HCT116 (cell line): Measurements from ENCODE around the gene SLC1A1.

ENCODE experiments used
- CEBPB ChIP-seq: IDR thresholded peaks from 2 replicates; pipeline ENCODE4 v1.6.1; 2012; ENCODE audit warnings: low read depth
- ELF1 ChIP-seq: IDR thresholded peaks from 2 replicates; pipeline ENCODE4 v1.6.1; 2012; ENCODE audit warnings: low read depth, borderline replicate concordance
- EZH2phosphoT487 ChIP-seq: fragments of 200-600 bp; IDR thresholded peaks from 2 replicates; pipeline ENCODE4 v1.6.1; 2018; ENCODE audit warnings: antibody characterized with exemption, borderline replicate concordance
- FOSL1 ChIP-seq: IDR thresholded peaks from 2 replicates; pipeline ENCODE4 v1.6.1; 2012; ENCODE audit warnings: low read depth
- POLR2A ChIP-seq: IDR thresholded peaks from 2 replicates; pipeline ENCODE4 v1.7.0; 2011; ENCODE audit warnings: borderline replicate concordance; ENCODE audit not compliant: insufficient read depth, insufficient read length; ENCODE audit errors: extremely low read depth
- POLR2AphosphoS5 ChIP-seq: IDR thresholded peaks from 2 replicates; pipeline ENCODE4 v1.6.1; 2011; ENCODE audit warnings: mild to moderate bottlenecking, low read depth, low read length, moderate library complexity
- RAD21 ChIP-seq: IDR thresholded peaks from 2 replicates; pipeline ENCODE4 v1.6.1; 2012; ENCODE audit warnings: low read depth, mild to moderate bottlenecking
- SP1 ChIP-seq: IDR thresholded peaks from 2 replicates; pipeline ENCODE4 v1.6.1; 2012; ENCODE audit warnings: low read depth
- YY1 ChIP-seq: IDR thresholded peaks from 2 replicates; pipeline ENCODE4 v1.6.1; 2011; ENCODE audit warnings: low read length, low read depth, moderate library complexity, mild to moderate bottlenecking; ENCODE audit not compliant: insufficient replicate concordance; ENCODE audit errors: extremely low read depth
- ZFX ChIP-seq: fragments of 450-650 bp; IDR thresholded peaks from 2 replicates; pipeline ENCODE4 v1.6.1; 2017
- TF ChIP-seq, protein P1 (sequence below), 3 experiments: fragments of 200-600 bp in 1 of 3; sonication (generic) in 1 of 3; IDR thresholded peaks in 2 of 3; conservative IDR thresholded peaks in 1 of 3; 2 replicates each; pipeline ENCODE4 v1.5.1; 2012 to 2017; ENCODE audit warnings: low read depth in 2 of 3, low read length in 2 of 3, antibody characterized with exemption in 1 of 3, borderline replicate concordance in 1 of 3, control low read depth in 1 of 3, mild to moderate bottlenecking in 1 of 3, mixed read lengths in 1 of 3, mixed run types in 1 of 3, moderate library complexity in 1 of 3; ENCODE audit not compliant: insufficient read depth in 1 of 3
- TF ChIP-seq, protein P2 (sequence below): IDR thresholded peaks from 2 replicates; pipeline ENCODE4 v1.6.1; 2012
- TF ChIP-seq, protein P3 (sequence below): IDR thresholded peaks from 2 replicates; pipeline ENCODE4 v1.6.1; 2012; ENCODE audit warnings: low read depth
- TF ChIP-seq, protein P4 (sequence below): IDR thresholded peaks from 2 replicates; pipeline ENCODE4 v1.6.1; 2012

DNA sequence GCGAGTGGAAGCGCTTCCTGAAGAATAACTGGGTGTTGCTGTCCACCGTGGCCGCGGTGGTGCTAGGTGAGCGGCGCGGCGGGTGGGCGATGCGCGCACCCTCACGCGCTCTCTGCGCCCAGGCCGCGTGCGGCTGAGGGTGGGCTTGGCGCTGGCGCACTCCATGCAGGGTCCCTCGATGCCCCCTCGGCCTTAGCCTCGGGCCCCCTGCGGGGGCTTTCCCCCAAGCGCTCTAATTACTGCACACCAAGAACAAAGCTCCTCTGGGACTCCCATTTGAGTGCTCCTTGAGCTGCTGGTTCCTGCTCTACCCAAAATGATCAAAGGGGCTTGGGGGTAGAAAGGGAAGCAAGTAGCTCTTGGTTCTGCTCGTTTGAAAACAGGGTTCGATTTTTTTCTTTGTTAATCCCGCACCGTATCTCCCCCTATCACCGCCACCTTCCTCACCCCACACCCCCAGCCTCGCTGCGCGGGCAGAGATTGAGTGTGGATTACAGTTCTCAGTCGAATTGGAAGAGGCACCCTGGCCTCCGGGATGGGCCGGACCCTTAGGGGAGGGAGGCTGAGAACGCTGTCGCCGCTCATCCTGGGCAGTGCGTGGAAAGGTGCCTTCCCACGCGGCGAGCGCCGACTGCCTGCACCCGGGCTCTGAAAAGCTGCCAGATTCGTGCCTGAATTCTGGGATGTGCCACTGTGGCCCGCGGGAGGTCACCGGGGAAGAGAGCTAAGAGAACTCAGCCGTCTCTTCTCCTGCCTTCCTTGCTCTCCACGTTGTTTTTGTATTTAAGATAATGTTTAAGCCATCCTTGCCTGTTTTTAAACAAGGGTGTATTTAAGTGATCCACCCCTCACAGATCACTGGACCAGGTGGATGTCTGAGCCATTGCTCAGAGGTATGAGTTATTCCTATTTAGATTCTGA lies 697 bp downstream of the SLC1A1 start:
- TF ChIP-seq, protein P1, sequence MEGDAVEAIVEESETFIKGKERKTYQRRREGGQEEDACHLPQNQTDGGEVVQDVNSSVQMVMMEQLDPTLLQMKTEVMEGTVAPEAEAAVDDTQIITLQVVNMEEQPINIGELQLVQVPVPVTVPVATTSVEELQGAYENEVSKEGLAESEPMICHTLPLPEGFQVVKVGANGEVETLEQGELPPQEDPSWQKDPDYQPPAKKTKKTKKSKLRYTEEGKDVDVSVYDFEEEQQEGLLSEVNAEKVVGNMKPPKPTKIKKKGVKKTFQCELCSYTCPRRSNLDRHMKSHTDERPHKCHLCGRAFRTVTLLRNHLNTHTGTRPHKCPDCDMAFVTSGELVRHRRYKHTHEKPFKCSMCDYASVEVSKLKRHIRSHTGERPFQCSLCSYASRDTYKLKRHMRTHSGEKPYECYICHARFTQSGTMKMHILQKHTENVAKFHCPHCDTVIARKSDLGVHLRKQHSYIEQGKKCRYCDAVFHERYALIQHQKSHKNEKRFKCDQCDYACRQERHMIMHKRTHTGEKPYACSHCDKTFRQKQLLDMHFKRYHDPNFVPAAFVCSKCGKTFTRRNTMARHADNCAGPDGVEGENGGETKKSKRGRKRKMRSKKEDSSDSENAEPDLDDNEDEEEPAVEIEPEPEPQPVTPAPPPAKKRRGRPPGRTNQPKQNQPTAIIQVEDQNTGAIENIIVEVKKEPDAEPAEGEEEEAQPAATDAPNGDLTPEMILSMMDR (IDR thresholded peaks at IDR 0.05 in 2 of 3, conservative IDR thresholded peaks at IDR 0.05 in 1 of 3; ENCODE audit: borderline replicate concordance in 1 of 3, insufficient read depth in 1 of 3, low read depth in 2 of 3, low read length in 2 of 3), result no peak
- TF ChIP-seq POLR2A, result no peak
- TF ChIP-seq ELF1, result no peak
- TF ChIP-seq CEBPB, result no peak
- TF ChIP-seq EZH2phosphoT487, result no peak
- no peak for TF ChIP-seq POLR2AphosphoS5
- no peak for TF ChIP-seq FOSL1
- TF ChIP-seq, protein P2, sequence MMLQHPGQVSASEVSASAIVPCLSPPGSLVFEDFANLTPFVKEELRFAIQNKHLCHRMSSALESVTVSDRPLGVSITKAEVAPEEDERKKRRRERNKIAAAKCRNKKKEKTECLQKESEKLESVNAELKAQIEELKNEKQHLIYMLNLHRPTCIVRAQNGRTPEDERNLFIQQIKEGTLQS, result no peak
- TF ChIP-seq SP1, result no peak
- TF ChIP-seq, protein P3, sequence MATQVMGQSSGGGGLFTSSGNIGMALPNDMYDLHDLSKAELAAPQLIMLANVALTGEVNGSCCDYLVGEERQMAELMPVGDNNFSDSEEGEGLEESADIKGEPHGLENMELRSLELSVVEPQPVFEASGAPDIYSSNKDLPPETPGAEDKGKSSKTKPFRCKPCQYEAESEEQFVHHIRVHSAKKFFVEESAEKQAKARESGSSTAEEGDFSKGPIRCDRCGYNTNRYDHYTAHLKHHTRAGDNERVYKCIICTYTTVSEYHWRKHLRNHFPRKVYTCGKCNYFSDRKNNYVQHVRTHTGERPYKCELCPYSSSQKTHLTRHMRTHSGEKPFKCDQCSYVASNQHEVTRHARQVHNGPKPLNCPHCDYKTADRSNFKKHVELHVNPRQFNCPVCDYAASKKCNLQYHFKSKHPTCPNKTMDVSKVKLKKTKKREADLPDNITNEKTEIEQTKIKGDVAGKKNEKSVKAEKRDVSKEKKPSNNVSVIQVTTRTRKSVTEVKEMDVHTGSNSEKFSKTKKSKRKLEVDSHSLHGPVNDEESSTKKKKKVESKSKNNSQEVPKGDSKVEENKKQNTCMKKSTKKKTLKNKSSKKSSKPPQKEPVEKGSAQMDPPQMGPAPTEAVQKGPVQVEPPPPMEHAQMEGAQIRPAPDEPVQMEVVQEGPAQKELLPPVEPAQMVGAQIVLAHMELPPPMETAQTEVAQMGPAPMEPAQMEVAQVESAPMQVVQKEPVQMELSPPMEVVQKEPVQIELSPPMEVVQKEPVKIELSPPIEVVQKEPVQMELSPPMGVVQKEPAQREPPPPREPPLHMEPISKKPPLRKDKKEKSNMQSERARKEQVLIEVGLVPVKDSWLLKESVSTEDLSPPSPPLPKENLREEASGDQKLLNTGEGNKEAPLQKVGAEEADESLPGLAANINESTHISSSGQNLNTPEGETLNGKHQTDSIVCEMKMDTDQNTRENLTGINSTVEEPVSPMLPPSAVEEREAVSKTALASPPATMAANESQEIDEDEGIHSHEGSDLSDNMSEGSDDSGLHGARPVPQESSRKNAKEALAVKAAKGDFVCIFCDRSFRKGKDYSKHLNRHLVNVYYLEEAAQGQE, result no peak
- TF ChIP-seq ZFX, result no peak
- TF ChIP-seq, protein P4, sequence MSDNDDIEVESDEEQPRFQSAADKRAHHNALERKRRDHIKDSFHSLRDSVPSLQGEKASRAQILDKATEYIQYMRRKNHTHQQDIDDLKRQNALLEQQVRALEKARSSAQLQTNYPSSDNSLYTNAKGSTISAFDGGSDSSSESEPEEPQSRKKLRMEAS, result no peak
- TF ChIP-seq RAD21, result no peak
- TF ChIP-seq YY1, result no peak
